Spleen (tissue), 7 donors: Measurements from ENCODE around the gene OR14J1.

ENCODE experiments used
- POLR2A ChIP-seq, 3 donors: fragments of 450-650 bp; IDR thresholded peaks; one replicate each; pipeline ENCODE4 v1.5.1; 2017; ENCODE audit warnings: antibody characterized with exemption in 3 of 3, mild to moderate bottlenecking in 1 of 3
- POLR2AphosphoS5 ChIP-seq, 3 donors: sonication (generic); formaldehyde crosslinking; IDR thresholded peaks; one replicate each; pipeline ENCODE4 v1.5.1; 2017; ENCODE audit warnings: antibody characterized with exemption in 3 of 3
- TF ChIP-seq, protein P1 (sequence below), 11 experiments: fragments of 200-600 bp in 7 of 11; fragments of 450-650 bp in 4 of 11; sonication (generic) in 4 of 11; IDR thresholded peaks in 8 of 11; conservative IDR thresholded peaks in 3 of 11; 1 replicate in 7 of 11; 2 replicates in 4 of 11; pipeline versions ENCODE4 v1.4.0 to v1.8.0; 2016 to 2021; ENCODE audit warnings: antibody characterized with exemption in 11 of 11, inconsistent platforms in 4 of 11, mild to moderate bottlenecking in 1 of 11
- donor health status: DM: no; HTN: no; CAD: no; lungs with moderate emphysema.
- donor health status: DM: no; HTN: no; CAD: no.
- donor health status: DM: no; HTN: no; CAD: no.

DNA sequence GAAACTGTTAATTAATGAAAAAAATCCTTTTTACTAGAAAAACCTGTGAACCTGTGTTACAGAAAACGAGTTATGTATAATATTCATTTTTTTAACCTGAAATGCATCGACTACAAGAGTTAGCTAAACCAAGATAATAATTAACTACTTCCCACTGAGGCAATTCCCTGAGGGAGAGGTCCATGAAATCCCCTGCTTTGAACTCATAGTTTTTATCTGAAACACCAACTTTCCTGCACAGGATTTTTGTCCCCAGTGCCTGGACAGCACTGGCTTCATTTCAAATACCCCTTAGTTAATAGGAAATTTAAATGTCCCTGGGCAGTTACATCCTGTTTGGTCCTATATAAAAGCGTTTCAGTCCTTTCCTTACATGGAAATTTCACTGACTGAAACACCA is at the start of gene OR14J1:
- no peak for TF ChIP-seq POLR2A (IDR thresholded peaks at IDR 0.05)
- TF ChIP-seq, protein P1, sequence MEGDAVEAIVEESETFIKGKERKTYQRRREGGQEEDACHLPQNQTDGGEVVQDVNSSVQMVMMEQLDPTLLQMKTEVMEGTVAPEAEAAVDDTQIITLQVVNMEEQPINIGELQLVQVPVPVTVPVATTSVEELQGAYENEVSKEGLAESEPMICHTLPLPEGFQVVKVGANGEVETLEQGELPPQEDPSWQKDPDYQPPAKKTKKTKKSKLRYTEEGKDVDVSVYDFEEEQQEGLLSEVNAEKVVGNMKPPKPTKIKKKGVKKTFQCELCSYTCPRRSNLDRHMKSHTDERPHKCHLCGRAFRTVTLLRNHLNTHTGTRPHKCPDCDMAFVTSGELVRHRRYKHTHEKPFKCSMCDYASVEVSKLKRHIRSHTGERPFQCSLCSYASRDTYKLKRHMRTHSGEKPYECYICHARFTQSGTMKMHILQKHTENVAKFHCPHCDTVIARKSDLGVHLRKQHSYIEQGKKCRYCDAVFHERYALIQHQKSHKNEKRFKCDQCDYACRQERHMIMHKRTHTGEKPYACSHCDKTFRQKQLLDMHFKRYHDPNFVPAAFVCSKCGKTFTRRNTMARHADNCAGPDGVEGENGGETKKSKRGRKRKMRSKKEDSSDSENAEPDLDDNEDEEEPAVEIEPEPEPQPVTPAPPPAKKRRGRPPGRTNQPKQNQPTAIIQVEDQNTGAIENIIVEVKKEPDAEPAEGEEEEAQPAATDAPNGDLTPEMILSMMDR (IDR thresholded peaks at IDR 0.05 in 8 of 11, conservative IDR thresholded peaks at IDR 0.05 in 3 of 11) = no peak
- TF ChIP-seq POLR2AphosphoS5 (IDR thresholded peaks at IDR 0.05) = no peak
